Stimulated activated CD8-positive, alpha-beta memory T cell treated with anti-CD3 and anti-CD28 coated beads, Interleukin-7, amount 100 ng/mL, for 4 hours (primary cell): Measurements from ENCODE around the gene ZBTB21.

Experiments
- DNase-seq, 2 donors: peaks; one replicate each; pipeline ENCODE4 v3.0.0-alpha.2; 2020; ENCODE audit warnings: low read depth in 2 of 2

The ZBTB21 gene

GRCh38 chr21:42039911-42040351, 29.8 kb upstream of the ZBTB21 start:
- DNase-seq: no peak

- no peak for DNase-seq
Measured at GRCh38 chr21:42039470-42039901, 29.3 kb upstream of the ZBTB21 start.

- DNase-seq: no peak
Measured at GRCh38 chr21:42038826-42039425, 28.8 kb upstream of the ZBTB21 start.

GRCh38 chr21:42038393-42038792, 28.2 kb upstream of the ZBTB21 start:
- no peak for DNase-seq

- DNase-seq: no peak
Measured at GRCh38 chr21:42037943-42038342, 27.8 kb upstream of the ZBTB21 start.

- no peak for DNase-seq
Measured at GRCh38 chr21:42037516-42037915, 27.4 kb upstream of the ZBTB21 start.

- no peak for DNase-seq
Measured at GRCh38 chr21:42036313-42036712, 26.2 kb upstream of the ZBTB21 start.

GRCh38 chr21:42032968-42033367, 22.8 kb upstream of the ZBTB21 start:
- DNase-seq: no peak

GRCh38 chr21:42032266-42032665, 22.1 kb upstream of the ZBTB21 start:
- DNase-seq: no peak

GRCh38 chr21:42031816-42032215, 21.7 kb upstream of the ZBTB21 start:
- no peak for DNase-seq

GRCh38 chr21:42031241-42031640, 21.1 kb upstream of the ZBTB21 start:
- DNase-seq: no peak

- DNase-seq: no peak
Measured at GRCh38 chr21:42030311-42030710, 20.2 kb upstream of the ZBTB21 start.

GRCh38 chr21:42028766-42029425, 18.7 kb upstream of the ZBTB21 start:
- DNase-seq: no peak

- no peak for DNase-seq
Measured at GRCh38 chr21:42027822-42028765, 17.9 kb upstream of the ZBTB21 start.

GRCh38 chr21:42027085-42027821, 17.1 kb upstream of the ZBTB21 start:
- no peak for DNase-seq

- no peak for DNase-seq
Measured at GRCh38 chr21:42026082-42026435, 15.9 kb upstream of the ZBTB21 start.

- DNase-seq: no peak
Measured at GRCh38 chr21:42025376-42026081, 15.4 kb upstream of the ZBTB21 start.

GRCh38 chr21:42022906-42023305, 12.7 kb upstream of the ZBTB21 start:
- no peak for DNase-seq

- no peak for DNase-seq
Measured at GRCh38 chr21:42022091-42022430, 11.9 kb upstream of the ZBTB21 start.

GRCh38 chr21:42021371-42022090, 11.4 kb upstream of the ZBTB21 start:
- no peak for DNase-seq

GRCh38 chr21:42019706-42020105, 9.5 kb upstream of the ZBTB21 start:
- DNase-seq: no peak
